ENCODE data around the gene ARHGAP33.
"Not testable (repeated sequence)": the region's sequence is repeated elsewhere in the genome, so short reads cannot be mapped to it uniquely, and the experiment has no call there.

ARHGAP33 gene

GRCh38 chr19:35756377-35757230 lies 18.8 kb upstream of the ARHGAP33 start, which contains the start of gene HSPB6:
TSS of gene HSPB6 (minus strand) at chr19:35757029. CDS start at chr19:35757008, 21 bp downstream.
- no peak for DNase-seq

GRCh38 chr19:35757231-35757748 lies 18.1 kb upstream of the ARHGAP33 start:
- peak; percentile 34 to 50 (median 37) for DNase-seq

- peak; percentile 98 to 99 (median 99) for DNase-seq
Measured at GRCh38 chr19:35757749-35758608, 17.4 kb upstream of the ARHGAP33 start, which contains the start of gene PROSER3. TSS of gene PROSER3 (plus strand) at chr19:35758176. CDS start at chr19:35758216, 40 bp downstream.

- DNase-seq = no peak
Measured at GRCh38 chr19:35759697-35760096, 15.7 kb upstream of the ARHGAP33 start.

- DNase-seq = no peak
Measured at GRCh38 chr19:35760711-35761349, 14.5 kb upstream of the ARHGAP33 start.

- no peak for DNase-seq
Measured at GRCh38 chr19:35764432-35765315, 10.7 kb upstream of the ARHGAP33 start.

GRCh38 chr19:35766571-35767104 lies 8.7 kb upstream of the ARHGAP33 start:
- DNase-seq = no peak

GRCh38 chr19:35767288-35768081 lies 7.9 kb upstream of the ARHGAP33 start:
- DNase-seq = no peak

GRCh38 chr19:35768082-35768421 lies 7.3 kb upstream of the ARHGAP33 start:
- DNase-seq = no peak

GRCh38 chr19:35772362-35772761 lies 3.0 kb upstream of the ARHGAP33 start:
- DNase-seq = not testable (repeated sequence)

- DNase-seq = peak; percentile 55 to 75 (median 66)
Measured at GRCh38 chr19:35773020-35773806, 2.2 kb upstream of the ARHGAP33 start.

- no peak for DNase-seq
Measured at GRCh38 chr19:35774274-35775045, 904 bp upstream of the ARHGAP33 start.

GRCh38 chr19:35775046-35775297 lies 392 bp upstream of the ARHGAP33 start:
- no peak for DNase-seq

GRCh38 chr19:35776102-35776788 lies 881 bp downstream of the ARHGAP33 start:
- DNase-seq = no peak

GRCh38 chr19:35777086-35777841 lies 1.9 kb downstream of the ARHGAP33 start:
- no peak for DNase-seq

- no peak for DNase-seq
Measured at GRCh38 chr19:35777961-35778360, 2.6 kb downstream of the ARHGAP33 start.

GRCh38 chr19:35779033-35779432 lies 3.7 kb downstream of the ARHGAP33 start:
- DNase-seq = no peak

- DNase-seq = no peak
Measured at GRCh38 chr19:35780058-35780457, 4.7 kb downstream of the ARHGAP33 start.
